HG02642 (cell line): ENCODE data around the gene CTBP1.

ENCODE experiments used
- ATAC-seq: cut with Tn5 transposase; IDR thresholded peaks from one replicate; pipeline ENCODE4 v1.9.1; 2021; ENCODE audit warnings: mild to moderate bottlenecking; ENCODE audit not compliant: unreplicated experiment, poor library complexity

Gene CTBP1

DNA sequence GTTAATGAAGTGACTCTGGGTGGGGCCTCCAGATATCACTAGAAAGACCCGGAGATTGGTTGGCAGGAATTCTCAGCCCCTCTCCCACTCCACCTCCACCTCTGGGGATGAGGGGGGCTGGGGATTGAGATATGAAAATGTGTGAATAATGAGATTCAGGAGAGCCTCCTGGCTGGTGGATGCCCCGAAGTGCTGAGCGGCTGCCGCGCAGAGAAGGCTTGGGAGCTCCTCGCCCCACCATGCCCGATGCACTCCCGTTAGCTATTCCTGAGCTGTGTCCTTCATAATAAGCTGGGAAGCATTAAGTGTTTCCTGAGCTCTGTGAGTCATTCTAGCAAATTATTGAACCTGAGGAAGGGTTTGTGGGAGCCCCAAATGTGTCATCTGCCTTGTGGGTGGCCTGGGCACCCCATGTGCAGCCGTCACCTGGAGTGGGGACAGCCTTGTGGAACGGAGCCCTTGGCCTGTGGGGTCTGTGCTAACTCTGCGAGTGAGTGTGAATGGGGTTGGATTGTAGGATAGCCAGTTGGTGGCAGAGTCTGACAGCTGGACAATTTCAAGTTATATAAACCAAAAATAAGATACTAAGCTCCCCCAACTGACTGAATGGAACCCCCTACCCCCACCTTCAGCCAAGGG is 36.3 kb upstream of the CTBP1 start:
- ATAC-seq = no peak

- no peak for ATAC-seq
These were observed 34.8 kb upstream of the CTBP1 start for GRCh38 chr4:1283711-1284110.

DNA sequence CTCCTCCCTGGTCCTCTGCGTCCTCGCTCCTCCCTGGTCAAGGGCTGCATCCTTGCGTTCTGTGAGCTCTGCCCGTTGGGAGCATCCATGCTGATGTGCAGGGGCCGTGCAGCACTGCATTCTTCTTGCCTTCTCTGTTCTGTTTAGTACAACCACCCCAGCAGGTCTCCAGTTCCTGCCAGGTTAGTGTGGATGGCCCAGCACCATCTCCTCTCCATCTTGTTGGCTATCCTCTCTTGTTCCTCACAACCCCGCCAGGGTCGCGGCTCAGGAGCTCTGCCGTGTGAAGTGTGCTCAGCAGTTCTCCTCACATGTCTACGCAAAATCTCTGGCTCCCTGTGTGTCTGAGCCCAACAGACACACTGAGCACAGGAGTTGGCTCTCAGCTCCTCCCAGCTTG is 30.3 kb upstream of the CTBP1 start:
- ATAC-seq = no peak

- no peak for ATAC-seq
These were observed 29.0 kb upstream of the CTBP1 start for GRCh38 chr4:1277667-1278665.

DNA sequence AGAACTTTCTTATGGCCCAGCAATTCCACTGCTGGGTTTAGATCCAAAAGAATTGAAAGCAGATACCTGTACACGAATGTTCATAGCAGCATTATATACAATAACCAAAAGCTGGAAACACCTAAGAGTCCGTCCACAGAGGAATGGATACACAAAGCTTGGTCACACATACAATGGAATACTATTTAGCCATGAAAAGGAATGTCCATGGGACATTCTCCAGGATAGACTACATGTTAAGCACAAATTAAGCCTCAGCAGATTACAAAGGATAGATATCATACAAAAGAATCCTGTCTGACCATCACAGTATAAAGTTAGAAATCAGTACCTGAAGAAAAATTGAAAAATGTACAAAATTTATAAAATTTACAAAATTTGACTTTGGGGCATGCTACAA is 28.1 kb upstream of the CTBP1 start:
- no peak for ATAC-seq

- no peak for ATAC-seq
These were observed 25.9 kb upstream of the CTBP1 start for GRCh38 chr4:1274871-1275270.

DNA sequence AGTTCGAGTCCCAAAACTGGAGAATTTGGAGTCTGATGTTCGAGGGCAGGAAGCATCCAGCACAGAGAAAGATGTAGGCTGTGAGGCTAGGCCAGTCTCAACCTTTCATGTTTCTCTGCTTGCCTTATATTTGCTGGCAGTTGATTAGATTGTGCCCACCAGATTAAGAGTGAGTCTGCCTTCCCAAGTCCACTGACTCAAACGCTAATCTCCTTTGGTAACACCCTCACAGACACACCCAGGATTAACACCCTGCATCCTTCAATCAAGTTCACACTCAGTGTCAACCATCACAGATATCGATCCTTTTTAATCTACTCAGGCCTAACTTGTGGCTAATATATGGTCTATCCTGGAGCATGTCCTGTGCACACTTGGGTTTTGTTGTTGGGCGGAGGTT is 22.8 kb upstream of the CTBP1 start:
- ATAC-seq = no peak

- no peak for ATAC-seq
These were observed 20.3 kb upstream of the CTBP1 start for GRCh38 chr4:1269209-1269608.

DNA sequence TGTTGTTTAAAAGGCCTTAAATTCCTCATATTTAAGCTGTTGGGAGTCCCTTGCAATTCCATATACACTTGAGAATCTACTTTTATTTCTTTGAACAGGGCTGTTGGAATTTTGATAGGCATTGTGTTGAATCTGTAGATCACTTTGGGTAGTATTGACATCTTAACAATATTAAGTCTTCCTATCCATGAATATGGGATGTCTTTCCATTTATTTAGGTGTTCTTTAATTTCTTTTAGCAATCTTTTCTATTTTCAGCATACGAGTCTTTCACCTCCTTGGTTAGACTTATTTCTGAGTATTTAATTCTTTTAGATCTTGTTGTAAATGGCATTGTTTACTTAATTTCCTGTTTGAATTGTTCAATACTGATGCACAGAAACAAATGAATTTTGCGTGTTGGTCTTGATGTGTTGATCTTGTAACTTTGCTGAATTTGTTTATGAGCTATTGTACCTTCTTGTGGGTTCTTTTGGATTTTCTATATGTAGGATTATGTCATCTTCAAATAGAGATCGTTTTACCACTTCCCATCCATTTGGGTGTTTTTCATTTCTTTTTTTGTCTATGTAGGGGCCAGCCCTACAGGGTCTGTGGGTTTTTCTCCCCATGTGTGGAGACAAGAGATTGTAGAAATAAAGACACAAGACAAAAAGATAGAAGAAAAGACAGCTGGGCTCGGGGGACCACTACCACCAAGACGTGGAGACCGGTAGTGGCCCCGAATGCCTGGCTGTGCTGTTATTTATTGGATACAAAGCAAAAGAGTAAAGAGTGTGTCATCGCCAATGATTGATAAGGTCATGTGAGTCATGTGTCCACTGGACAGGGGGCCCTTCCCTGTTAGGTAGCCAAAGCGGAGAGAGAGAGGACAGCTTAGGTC is 18.2 kb upstream of the CTBP1 start:
- no peak for ATAC-seq

DNA sequence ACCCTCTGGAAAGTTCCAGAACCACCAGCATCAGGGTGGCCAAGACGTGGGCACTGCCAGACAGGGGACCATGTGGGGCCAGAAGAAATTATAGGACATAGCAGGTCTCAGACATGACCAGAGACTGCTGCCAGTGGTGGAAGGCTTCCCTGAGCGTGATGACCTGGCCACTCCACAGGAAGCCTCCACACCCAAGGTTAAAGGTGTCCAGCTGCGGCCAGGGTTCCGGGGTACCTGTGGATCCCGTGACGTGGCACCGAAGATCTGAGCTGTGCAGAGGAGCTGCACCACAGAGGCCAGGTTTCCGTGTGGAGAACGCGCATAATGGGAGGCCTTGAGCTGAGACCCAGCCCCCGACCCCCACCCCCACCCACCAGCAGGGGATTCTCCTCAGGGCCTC is 16.4 kb upstream of the CTBP1 start:
- ATAC-seq = no peak

- ATAC-seq = no peak
These were observed 16.0 kb upstream of the CTBP1 start for GRCh38 chr4:1264942-1265341.

DNA sequence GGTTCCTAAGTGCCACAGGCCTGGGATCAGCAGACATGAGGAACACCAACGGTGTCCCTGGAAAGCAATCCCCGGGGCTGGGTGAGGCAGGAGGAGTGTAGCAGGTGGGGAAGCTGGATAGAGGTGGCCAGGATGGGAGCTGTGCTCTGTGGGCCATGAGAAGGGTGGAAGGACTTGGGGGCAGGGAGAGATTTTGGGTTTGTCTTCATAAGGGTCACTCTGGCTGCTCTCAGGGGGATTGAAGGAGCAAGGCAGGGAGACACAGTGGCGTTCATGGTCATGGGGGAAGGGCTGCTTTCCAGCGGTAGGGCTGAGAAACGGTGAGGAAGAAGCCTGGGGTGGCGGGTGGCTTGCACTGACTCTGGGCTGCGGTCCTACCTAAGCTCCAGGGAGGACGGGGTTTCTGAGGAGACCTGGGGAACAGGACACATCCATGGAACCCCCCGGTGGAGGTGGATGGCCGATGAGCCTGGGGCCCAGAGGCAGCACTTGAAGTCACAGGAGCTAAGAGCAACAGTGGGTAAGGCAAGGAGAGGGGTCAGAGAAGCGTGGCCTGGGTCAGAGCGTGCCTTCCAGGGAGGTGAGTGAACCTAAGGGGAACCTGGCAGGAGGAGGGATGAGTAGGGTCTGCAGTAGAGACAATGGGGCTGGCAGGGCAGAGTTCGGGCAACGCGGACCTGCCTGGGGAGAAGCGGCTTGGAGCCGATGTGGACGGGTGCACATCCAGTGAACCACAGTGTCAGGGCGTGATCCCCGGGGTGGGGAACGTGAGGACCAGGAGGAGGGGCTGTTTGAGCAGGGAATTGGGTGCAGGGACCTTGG is 12.4 kb upstream of the CTBP1 start:
- ATAC-seq = no peak

GRCh38 chr4:1260418-1261106 is 11.6 kb upstream of the CTBP1 start:
- no peak for ATAC-seq

DNA sequence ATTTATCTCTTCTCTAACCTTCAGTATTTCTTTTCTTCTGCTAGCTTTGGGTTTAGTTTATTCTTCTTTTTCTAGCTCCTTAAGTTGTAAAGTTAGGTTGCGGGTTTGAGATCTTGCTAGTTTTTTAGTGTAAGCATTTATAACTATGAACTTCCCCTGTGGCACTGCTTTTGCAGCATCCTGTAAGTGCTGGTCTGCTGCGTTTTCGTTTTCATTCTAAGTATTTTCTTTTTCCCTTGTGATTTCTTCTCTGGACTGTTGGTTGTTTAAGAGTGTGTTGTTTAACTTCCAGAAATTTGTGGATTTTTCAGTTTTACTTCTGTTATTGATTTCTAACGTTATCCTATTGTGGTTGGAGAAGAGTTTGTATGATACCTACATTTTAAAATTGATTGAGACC is 11.0 kb upstream of the CTBP1 start:
- no peak for ATAC-seq

GRCh38 chr4:1258457-1258856 is 9.5 kb upstream of the CTBP1 start:
- no peak for ATAC-seq

DNA sequence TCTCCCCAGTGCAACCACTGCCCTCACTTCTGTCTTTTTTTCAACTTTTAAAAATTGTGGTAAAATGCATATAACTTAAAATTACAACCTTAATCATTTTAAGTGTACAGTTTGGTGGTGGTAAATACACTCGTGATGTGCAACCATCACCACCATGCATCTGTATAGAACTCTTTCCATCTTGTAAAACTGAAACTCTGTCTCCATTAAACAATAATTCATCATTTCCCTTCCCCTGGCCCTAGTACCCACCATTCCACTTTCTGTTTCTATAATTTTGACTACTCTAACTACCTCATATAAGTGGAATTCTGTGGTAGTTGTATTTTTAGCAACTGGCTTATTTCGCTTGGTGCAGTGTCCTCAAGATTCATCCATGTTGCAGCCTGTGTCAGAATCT is 6.8 kb upstream of the CTBP1 start:
- no peak for ATAC-seq

DNA sequence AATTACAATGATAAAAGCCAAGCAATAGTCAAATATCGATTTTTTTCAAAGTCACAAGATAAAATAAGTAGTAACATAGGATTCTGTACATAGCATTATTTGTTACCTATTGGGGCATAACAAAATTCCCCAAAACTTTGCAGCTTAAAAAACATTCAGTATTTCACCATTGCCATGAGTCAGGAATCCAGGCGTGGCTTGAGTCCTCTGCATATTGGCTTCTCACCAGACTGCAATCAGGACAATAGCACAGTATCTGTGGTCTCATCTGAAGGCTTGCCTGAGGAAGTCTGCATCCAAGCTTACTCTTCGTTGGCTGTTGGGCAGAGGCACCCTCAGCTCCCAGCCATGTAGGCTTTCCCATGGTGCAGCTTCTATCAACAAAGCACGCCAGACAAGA is 6.2 kb upstream of the CTBP1 start:
- no peak for ATAC-seq

GRCh38 chr4:1253831-1254230 is 4.9 kb upstream of the CTBP1 start:
- ATAC-seq = no peak

DNA sequence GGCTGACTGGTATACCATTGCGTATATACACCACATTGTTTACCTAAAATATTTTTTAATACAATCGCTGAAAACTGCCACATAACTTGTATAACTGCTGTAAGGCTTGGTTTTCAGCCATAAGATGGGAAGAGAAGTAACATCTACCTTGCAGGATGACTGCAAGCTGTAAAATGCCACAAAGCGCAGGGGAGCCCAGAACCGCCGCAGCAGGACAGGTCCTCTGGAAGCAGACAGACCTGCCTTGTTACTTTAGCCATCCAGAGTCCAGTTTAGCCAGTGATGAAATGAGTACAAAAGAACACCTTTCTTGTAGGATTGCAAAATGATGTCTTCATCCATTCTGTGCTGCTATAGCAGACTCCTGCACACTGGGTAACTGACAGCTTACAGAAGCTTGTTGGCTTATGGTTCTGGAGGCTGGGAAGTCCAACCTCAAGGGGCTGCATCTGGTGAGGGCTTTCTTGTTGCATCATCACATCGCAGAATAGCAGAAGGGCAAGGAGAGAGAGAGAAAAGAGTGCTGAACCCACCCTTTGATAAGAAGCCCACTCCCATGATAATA is 4.1 kb upstream of the CTBP1 start:
- no peak for ATAC-seq
